K562 (cell line): ENCODE results near the gene NUP153. TPM values are rescaled to one million over a fixed set of nuclear protein-coding genes. Genes with fewer than 3 reads are reported as not detected.

Experiments used
- ATAC-seq: fragments of 200-7000 bp; cut with Tn5 transposase; 3 replicates; pipeline ENCODE4 v1.9.1; 2020; ENCODE audit warnings: moderate library complexity
- BruUV-seq: library from RNA; stranded (reverse); fragments of 400-500 nt; replicated peaks from 2 replicates; lab custom pipeline; 2021; lab: Mats Ljungman, UMichigan
- CTCF ChIA-PET: fragments of 300-600 bp; formaldehyde crosslinking; extraction: SDS; loops from one replicate; lab custom pipeline; 2021; ENCODE audit warnings: low intra/inter-chr PET ratio; lab: Yijun Ruan, JAX
- POLR2A ChIA-PET: fragments of 300-600, 350-650 bp; sonication (Branson Sonifier 250); formaldehyde crosslinking; extraction: SDS; loops from one replicate; lab custom pipeline; 2021; ENCODE audit warnings: antibody characterized with exemption, inconsistent platforms; lab: Yijun Ruan, JAX
- DNase-seq, 4 experiments: peaks; one replicate each; pipeline versions ENCODE4 v3.0.0 to v3.0.0-alpha.2; 2011 to 2018; ENCODE audit warnings: low spot score in 3 of 4, mixed read lengths in 3 of 4; ENCODE audit errors: extremely low read depth in 1 of 4
- FAIRE-seq: peaks from 2 replicates; lab custom pipeline; 2011; peaks lifted over from hg19 to GRCh38; lab: Jason Lieb, UNC
- H2AFZ ChIP-seq: 2 replicates; pipeline ENCODE4 v1.6.0; 2011; ENCODE audit warnings: low read depth, low read length, control low read depth, inconsistent platforms
- H3K27ac ChIP-seq: fragments of 200-600 bp; 3 replicates; pipeline ENCODE4 v1.8.0; 2011; ENCODE audit warnings: low read depth, mild to moderate bottlenecking, control low read depth, inconsistent platforms, low read length, moderate library complexity, mixed read lengths; ENCODE audit errors: extremely low read depth
- H3K27me3 ChIP-seq, 2 experiments: fragments of 300-600 bp in 1 of 2; 2 replicates in 1 of 2; 3 replicates in 1 of 2; pipeline versions ENCODE4 v1.6.0 to v1.8.0; 2011; ENCODE audit warnings: inconsistent platforms in 2 of 2, low read length in 2 of 2, mild to moderate bottlenecking in 1 of 2, mixed read lengths in 1 of 2, moderate library complexity in 1 of 2; ENCODE audit not compliant: control insufficient read depth in 2 of 2, insufficient read depth in 2 of 2
- H3K36me3 ChIP-seq: fragments of 300-600 bp; 3 replicates; pipeline ENCODE4 v1.8.0; 2011; ENCODE audit warnings: mild to moderate bottlenecking, low read length, inconsistent platforms; ENCODE audit not compliant: control insufficient read depth, insufficient read depth
- H3K4me1 ChIP-seq, 2 experiments: fragments of 200-600 bp in 1 of 2; replicated peaks in 1 of 2; 2 replicates in 1 of 2; 3 replicates in 1 of 2; pipeline versions ENCODE4 v1.5.1 to v1.8.0; 2011; ENCODE audit warnings: inconsistent platforms in 2 of 2, low read length in 2 of 2, mild to moderate bottlenecking in 1 of 2, mixed read lengths in 1 of 2, moderate library complexity in 1 of 2; ENCODE audit not compliant: control insufficient read depth in 2 of 2, insufficient read depth in 2 of 2
- H3K4me2 ChIP-seq: 2 replicates; pipeline ENCODE4 v1.6.1; 2011; ENCODE audit warnings: low read length, control low read depth, inconsistent platforms, mixed read lengths; ENCODE audit not compliant: insufficient read depth
- H3K4me3 ChIP-seq: fragments of 200-600 bp; sonication (generic), shearing (Covaris generic); 2 replicates; pipeline ENCODE4 v1.5.1; 2016; ENCODE audit warnings: control low read depth, inconsistent platforms
- H3K79me2 ChIP-seq: fragments of 200-600 bp; 3 replicates; pipeline ENCODE4 v1.8.0; 2011; ENCODE audit warnings: low read length, inconsistent platforms; ENCODE audit not compliant: control insufficient read depth, insufficient read depth
- H3K9ac ChIP-seq, 2 experiments: 2 replicates each; pipeline versions ENCODE4 v1.6.0 to v1.6.1; 2011; ENCODE audit warnings: low read depth in 2 of 2, low read length in 2 of 2, control low read depth in 1 of 2, inconsistent platforms in 1 of 2, mild to moderate bottlenecking in 1 of 2, mixed read lengths in 1 of 2; ENCODE audit not compliant: insufficient read depth in 1 of 2
- H3K9me1 ChIP-seq: one replicate; pipeline ENCODE4 v1.6.0; 2011; ENCODE audit warnings: inconsistent platforms, mild to moderate bottlenecking, low read length, moderate library complexity; ENCODE audit not compliant: control insufficient read depth, insufficient read depth
- H3K9me3 ChIP-seq: replicated peaks from 2 replicates; pipeline ENCODE4 v1.5.1; 2011; ENCODE audit warnings: low read depth, low read length, inconsistent platforms; ENCODE audit not compliant: control insufficient read depth, insufficient read depth
- H4K20me1 ChIP-seq: replicated peaks from 2 replicates; pipeline ENCODE4 v1.6.1; 2011; ENCODE audit warnings: low read length, inconsistent platforms, mixed read lengths; ENCODE audit not compliant: control insufficient read depth, insufficient read depth
- CBX5 ChIP-seq: IDR thresholded peaks from 2 replicates; pipeline ENCODE4 v1.6.1; 2014; ENCODE audit warnings: low read depth, borderline replicate concordance
- CHD2 ChIP-seq: IDR thresholded peaks from 2 replicates; pipeline ENCODE4 v1.6.1; 2011; ENCODE audit warnings: low read depth, low read length
- CTCF ChIP-seq, 3 experiments: IDR thresholded peaks in 2 of 3; conservative IDR thresholded peaks in 1 of 3; 2 replicates each; pipeline ENCODE4 v1.5.1; 2011 to 2012; ENCODE audit warnings: low read length in 3 of 3, mild to moderate bottlenecking in 3 of 3, control low read depth in 2 of 3, improper control_type of control experiment in 1 of 3, inconsistent platforms in 1 of 3, low read depth in 1 of 3, mixed read lengths in 1 of 3, moderate library complexity in 1 of 3; ENCODE audit not compliant: insufficient read depth in 2 of 3
- E4F1 ChIP-seq: fragments of 250-450 bp; sonication (Bioruptor Pico); IDR thresholded peaks from 2 replicates; pipeline ENCODE4 v1.5.0; 2021; ENCODE audit warnings: mild to moderate bottlenecking, borderline replicate concordance
- HOMEZ ChIP-seq: fragments of 250-450 bp; sonication (Bioruptor Pico); IDR thresholded peaks from 2 replicates; pipeline ENCODE4 v1.4.0; 2020; ENCODE audit warnings: mild to moderate bottlenecking, moderate library complexity
- RBM14 ChIP-seq: fragments of 200-400 bp; formaldehyde crosslinking; IDR thresholded peaks from 2 replicates; pipeline ENCODE4 v1.6.1; 2018; ENCODE audit warnings: low read depth, mild to moderate bottlenecking, low read length, moderate library complexity, borderline replicate concordance; ENCODE audit not compliant: insufficient read depth
- SP2 ChIP-seq: IDR thresholded peaks from 2 replicates; pipeline ENCODE4 v1.6.1; 2011; ENCODE audit warnings: mild to moderate bottlenecking, low read depth, low read length, moderate library complexity; ENCODE audit not compliant: poor library complexity, severe bottlenecking; ENCODE audit errors: extremely low read depth
- ZNF232 ChIP-seq: sonication (generic); formaldehyde crosslinking; IDR thresholded peaks from 2 replicates; pipeline ENCODE4 v1.8.0; 2022; ENCODE audit warnings: mild to moderate bottlenecking, missing genetic modification reagents
- ZNF644 ChIP-seq: fragments of 200-800 bp; sonication (Bioruptor generic); IDR thresholded peaks from 2 replicates; pipeline ENCODE4 v1.6.1; 2016; ENCODE audit warnings: low read depth, missing genetic modification characterization, missing compliant biosample characterization
- WGBS: fragments of 100-300 bp; shearing (Covaris generic); methylation state at CpG from one replicate; pipeline ENCODE4 v1.1.6; 2016; ENCODE audit warnings: low coverage, mixed read lengths; ENCODE audit not compliant: insufficient coverage; ENCODE audit errors: missing lambda C conversion rate; 5-methylcytosine and 5-hydroxymethylcytosine counted together
- in situ Hi-C: fragments of 300-500 bp; cut with MboI; formaldehyde crosslinking; loops from 4 replicates; pipeline ENCODE4 v1.15.0; 2018; ENCODE audit warnings: inconsistent platforms, mixed read lengths
- intact Hi-C: fragments of 100-400 bp; cut with micrococcal nuclease; formaldehyde crosslinking; loops from 2 replicates; pipeline ENCODE4 v1.14.2; 2022
- polyA plus RNA-seq, 8 experiments: library from polyadenylated mRNA; depleted of rRNA in 4 of 8; stranded (reverse) in 5 of 8; unstranded in 3 of 8; fragments of >200 nt; fragmentation: Nextera tagmentation in 2 of 8; fragmentation: Illumina TruSeq in 1 of 8; extraction: Ambion mirVana in 2 of 8; extraction: Trizol in 1 of 8; gene quantifications; 2 replicates each; pipeline versions ENCODE4 v1.2.1 to v1.2.3, GENCODE V29; 2011 to 2014; ENCODE audit warnings: inconsistent platforms in 1 of 8, missing spikeins in 1 of 8
- total RNA-seq, 7 experiments: library from RNA; depleted of rRNA in 6 of 7; stranded (reverse); fragments of >200 nt in 6 of 7; fragmentation: Illumina TruSeq in 2 of 7; extraction: Trizol in 2 of 7; gene quantifications; 2 replicates each; pipeline versions ENCODE4 v1.2.1 to v1.2.3, GENCODE V29; 2011 to 2021; ENCODE audit warnings: low replicate concordance in 1 of 7

Gene NUP153
- total and polyA plus RNA-seq, 9 of the 15 experiments (the other 6 are each of a cell fraction or from before 2014, with no cell fraction given), result 21.9 to 110 (median 84.8) TPM

- no peak for TF ChIP-seq E4F1
- TF ChIP-seq, all 486 proteins: peak for 149
Observed at GRCh38 chr6:17705778-17706579, 746 bp downstream of the NUP153 start (continued).

GRCh38 chr6:17705428-17705777 lies 1.3 kb downstream of the NUP153 start:
- Histone ChIP-seq H3K4me2 (peak overlapping the region; percentile 90), H3K4me1 (peaks cover 22 to 32% of the 10 kb centered on the region in 2 experiments), H3K27me3 (no peaks in the 10 kb centered on the region), H3K27ac (peak overlapping the region; percentile 98), H3K36me3 (peaks cover 4% of the 10 kb centered on the region; the same call in 1 of the 3 replicates), H2AFZ (peak overlapping the region; percentile 71; the same call in 1 of the 2 replicates), H3K9me1 (no peaks in the 10 kb centered on the region), H3K4me3 (peak overlapping the region; percentile 80), H3K9ac (peak overlapping the region; percentile 99), H3K9me3 (no peaks in the 10 kb centered on the region), H3K79me2 (peaks cover 63% of the 10 kb centered on the region), H4K20me1 (peaks cover 9% of the 10 kb centered on the region; the same call in 1 of the 2 replicates)
- FAIRE-seq (no peak), ATAC-seq (peak; percentile 42), DNase-seq (peak; percentile 54 to 87 (median 69))
- ChIA-PET POLR2A (interaction anchor here (0.6 to 10.2 kb wide), 4 partner anchors 9 to 140 kb away, joined by 3 to 164 read pairs (median 30); no protein-coding TSS in a partner anchor), CTCF (no interaction called here)
- BruUV-seq, result no TSS peak
- WGBS, result 0% methylated on average over 6 of the region's 10 CpGs
- in situ Hi-C loops (no loop called here), intact Hi-C loops (loop anchor here (5.0 to 10.0 kb wide), 3 partner anchors 279 to 557 kb away; partner anchors contain the start of genes DEK, KDM1B, KIF13A and TPMT)
- TF ChIP-seq RBM14, result no peak
- no peak for TF ChIP-seq HOMEZ
- TF ChIP-seq CHD2, result peak; percentile 24; the same call in 1 of the 2 replicates
- TF ChIP-seq CBX5, result no peak
- TF ChIP-seq ZNF644, result peak; percentile 79; the same call in 1 of the 2 replicates
- no peak for TF ChIP-seq ZNF232
- 0 out of 6 replicates have a peak, but pooled peaks of 1 of the 3 experiments have one; percentile 30 for TF ChIP-seq CTCF (IDR thresholded peaks at IDR 0.05 in 2 of 3, conservative IDR thresholded peaks at IDR 0.05 in 1 of 3; ENCODE audit: insufficient read depth in 2 of 3, low read depth in 1 of 3, low read length in 3 of 3)
- TF ChIP-seq SP2, result no peak
